AG09309 (cell line): ENCODE results near the gene LHX4.

Experiments used
- DNase-seq: peaks from one replicate; pipeline ENCODE4 v3.0.0-alpha.2; 2010; ENCODE audit warnings: low read depth
- H3K4me3 ChIP-seq: 2 replicates; pipeline ENCODE4 v1.5.1; 2011; ENCODE audit warnings: mild to moderate bottlenecking, low read depth, low read length, moderate library complexity; ENCODE audit not compliant: control insufficient read depth
- TF ChIP-seq, protein P1 (sequence below): IDR thresholded peaks from 2 replicates; pipeline ENCODE4 v1.5.1; 2011; ENCODE audit warnings: mild to moderate bottlenecking, low read depth, low read length, inconsistent platforms; ENCODE audit not compliant: insufficient read depth, control insufficient read depth; ENCODE audit errors: missing control alignments

The LHX4 gene

DNA sequence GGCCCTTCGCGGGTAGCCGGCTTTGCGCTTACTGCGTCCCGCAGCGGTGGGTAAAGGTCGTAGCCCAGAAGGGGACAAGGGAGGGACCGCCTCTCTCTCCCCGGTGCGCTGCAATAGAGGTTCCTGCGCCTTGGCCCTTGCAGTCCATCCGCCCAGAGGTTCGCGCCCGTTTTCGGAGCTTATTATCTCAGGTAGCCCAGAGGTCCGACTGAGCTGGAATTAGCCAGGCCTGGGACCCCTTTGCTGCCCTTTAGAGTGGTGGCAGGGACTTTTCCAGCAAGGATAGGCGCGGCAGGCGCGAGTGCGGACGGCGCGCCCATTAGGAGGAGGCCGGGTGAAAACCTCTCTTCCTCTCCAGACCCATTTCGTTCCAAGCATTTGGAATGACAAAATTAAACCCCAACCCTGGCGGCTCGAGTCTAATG lies 5.0 kb downstream of the LHX4 start:
- TF ChIP-seq, protein P1, sequence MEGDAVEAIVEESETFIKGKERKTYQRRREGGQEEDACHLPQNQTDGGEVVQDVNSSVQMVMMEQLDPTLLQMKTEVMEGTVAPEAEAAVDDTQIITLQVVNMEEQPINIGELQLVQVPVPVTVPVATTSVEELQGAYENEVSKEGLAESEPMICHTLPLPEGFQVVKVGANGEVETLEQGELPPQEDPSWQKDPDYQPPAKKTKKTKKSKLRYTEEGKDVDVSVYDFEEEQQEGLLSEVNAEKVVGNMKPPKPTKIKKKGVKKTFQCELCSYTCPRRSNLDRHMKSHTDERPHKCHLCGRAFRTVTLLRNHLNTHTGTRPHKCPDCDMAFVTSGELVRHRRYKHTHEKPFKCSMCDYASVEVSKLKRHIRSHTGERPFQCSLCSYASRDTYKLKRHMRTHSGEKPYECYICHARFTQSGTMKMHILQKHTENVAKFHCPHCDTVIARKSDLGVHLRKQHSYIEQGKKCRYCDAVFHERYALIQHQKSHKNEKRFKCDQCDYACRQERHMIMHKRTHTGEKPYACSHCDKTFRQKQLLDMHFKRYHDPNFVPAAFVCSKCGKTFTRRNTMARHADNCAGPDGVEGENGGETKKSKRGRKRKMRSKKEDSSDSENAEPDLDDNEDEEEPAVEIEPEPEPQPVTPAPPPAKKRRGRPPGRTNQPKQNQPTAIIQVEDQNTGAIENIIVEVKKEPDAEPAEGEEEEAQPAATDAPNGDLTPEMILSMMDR, result no peak
- no peak overlapping the region for H3K4me3 ChIP-seq

DNA sequence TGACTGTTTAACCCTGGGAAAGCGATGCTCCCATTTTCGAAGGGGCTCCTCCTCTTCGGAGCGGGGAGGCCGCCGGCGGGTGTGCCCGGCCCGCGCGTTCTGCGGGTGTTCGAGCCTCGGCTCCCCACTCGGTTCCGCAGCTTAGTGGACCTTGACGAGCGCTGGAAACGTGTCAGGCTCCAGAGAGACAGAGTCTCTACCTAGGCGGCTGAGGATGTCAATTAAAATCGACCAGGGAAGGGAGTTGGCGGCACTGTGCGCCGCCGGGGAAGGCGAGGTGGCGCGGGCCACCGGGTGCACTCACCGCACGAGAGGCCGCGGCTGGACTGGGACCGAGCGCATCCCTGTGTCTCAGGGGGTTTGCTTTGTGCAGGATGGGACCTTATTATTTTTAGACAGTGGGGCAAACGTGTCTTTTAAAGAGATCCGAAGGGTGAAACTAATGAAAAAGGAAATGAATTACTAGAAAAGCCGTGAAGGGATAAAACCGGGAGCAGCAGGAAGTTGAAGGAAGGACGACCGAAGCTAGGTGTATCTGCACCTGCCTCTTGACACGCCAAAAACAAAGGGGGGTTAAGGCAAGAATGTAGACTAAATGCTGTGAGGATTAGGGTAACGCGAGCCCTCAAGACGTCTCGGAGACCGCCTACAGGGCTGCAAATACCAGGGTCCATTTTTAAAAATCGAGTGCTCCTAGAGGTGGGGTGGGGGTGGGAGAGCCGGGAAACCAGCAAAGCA lies 5.6 kb downstream of the LHX4 start:
- TF ChIP-seq, protein P1, result no peak
- no peak overlapping the region for H3K4me3 ChIP-seq
- no peak for DNase-seq

More for the DNA sequence above, 5.0 kb downstream of the LHX4 start:
- DNase-seq, result no peak

DNA sequence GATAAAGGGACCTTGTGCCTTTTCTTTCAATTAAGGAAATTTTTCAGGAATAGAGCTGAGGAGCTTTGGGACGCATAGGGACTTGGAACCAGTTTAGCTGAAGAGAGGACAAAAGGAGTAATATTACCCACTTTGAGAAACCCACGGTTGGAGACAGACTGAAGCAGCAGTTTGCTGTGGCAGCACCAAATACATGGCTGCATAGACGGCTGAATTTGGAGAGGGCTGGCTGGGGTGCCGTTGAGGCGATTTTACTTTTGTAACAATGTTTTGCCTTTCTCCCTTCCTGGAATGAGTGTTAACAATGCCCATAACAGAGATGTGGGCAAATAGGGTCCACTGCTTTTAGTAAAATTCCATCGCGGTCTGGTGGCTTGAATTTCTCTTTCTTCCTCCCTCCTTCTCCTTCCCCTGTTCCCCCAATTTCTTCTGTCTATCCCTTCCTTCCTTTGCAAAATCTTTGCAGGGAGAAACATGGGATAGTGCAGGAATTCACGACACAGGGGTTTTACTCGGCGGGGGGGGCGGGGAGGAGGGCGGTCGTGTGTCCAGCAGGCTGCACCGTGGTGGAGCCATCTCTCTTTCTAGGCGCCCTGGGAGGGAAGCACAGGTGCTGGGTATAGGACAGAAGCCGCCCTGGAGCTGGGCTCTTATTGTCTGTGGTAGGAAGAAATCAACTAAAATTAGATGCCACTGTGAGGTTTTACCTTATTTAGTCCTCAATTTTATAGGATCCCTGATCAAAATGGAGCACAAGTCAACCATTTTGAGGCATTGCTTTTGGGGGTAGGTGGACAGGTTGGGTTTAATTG lies 6.8 kb downstream of the LHX4 start:
- H3K4me3 ChIP-seq, result no peak overlapping the region

DNA sequence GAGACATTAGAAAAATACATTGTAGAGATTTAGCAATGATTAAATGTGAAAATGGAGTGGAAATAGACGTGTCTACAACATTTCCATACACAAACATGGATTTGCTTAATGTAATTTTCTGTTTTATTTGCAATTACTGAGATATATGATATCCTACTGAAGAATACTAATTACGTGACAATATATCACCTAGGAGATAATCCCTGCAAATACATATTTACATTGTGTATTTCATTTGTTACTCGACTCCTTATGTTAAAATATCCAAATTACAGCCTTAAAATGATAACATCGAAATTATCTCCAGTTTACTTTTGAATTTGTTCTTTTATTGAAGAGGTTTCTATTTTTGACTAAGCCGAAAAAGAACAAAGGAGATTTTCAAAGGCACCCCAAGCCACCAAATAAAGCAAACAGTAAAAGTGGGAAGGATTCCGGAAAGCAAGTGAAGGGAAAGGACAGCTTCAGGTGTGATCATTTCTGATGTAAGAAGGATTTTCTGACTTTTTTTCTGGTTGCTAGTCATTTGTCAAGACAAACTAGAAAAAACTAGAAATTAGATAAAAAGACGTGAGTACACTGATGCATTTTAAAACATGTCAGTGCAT lies 7.9 kb downstream of the LHX4 start:
- no peak overlapping the region for H3K4me3 ChIP-seq
- TF ChIP-seq, protein P1, result no peak
- DNase-seq, result no peak

More for the DNA sequence above, 6.8 kb downstream of the LHX4 start:
- no peak for DNase-seq
- TF ChIP-seq, protein P1, result no peak

DNA sequence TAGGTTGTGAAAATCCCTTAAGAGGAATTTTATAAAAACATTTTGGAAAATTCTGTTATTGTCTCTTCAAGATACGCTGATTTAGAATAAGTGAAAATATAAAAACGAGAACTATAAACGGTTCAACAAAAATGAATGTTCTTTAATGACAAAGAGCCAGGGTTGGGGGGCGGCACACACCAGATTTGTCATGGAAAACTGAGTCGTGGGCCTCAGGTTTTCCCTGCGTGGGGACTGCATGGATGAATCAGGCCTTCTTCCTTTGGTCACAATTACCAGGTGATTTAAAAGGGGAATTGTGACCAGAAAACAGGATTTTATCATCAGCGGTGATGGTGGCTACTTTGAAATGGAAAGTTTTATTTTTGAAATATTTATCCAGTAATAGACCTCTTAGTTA lies 8.6 kb downstream of the LHX4 start:
- DNase-seq, result no peak
- TF ChIP-seq, protein P1, result no peak
- H3K4me3 ChIP-seq, result no peak overlapping the region
